Keratinocyte (primary cell): ENCODE data around the gene SMG7. TPM values are rescaled to one million over a fixed set of nuclear protein-coding genes. Genes with fewer than 3 reads are reported as not detected.

Experiments
- DNase-seq: peaks from one replicate; pipeline ENCODE4 v3.0.0-alpha.2; 2011; ENCODE audit warnings: low read depth, missing footprints, low spot score
- FAIRE-seq: peaks from 2 replicates; lab custom pipeline; 2011; peaks lifted over from hg19 to GRCh38; lab: Jason Lieb, UNC
- H2AFZ ChIP-seq: 2 replicates; pipeline ENCODE4 v1.6.0; 2012; ENCODE audit warnings: low read length, control low read depth, inconsistent platforms; ENCODE audit not compliant: control insufficient read depth
- H3K27ac ChIP-seq: 2 replicates; pipeline ENCODE4 v1.5.1; 2011; ENCODE audit warnings: low read length; ENCODE audit not compliant: control insufficient read depth, insufficient read depth
- H3K27me3 ChIP-seq: 3 replicates; pipeline ENCODE4 v1.6.0; 2011; ENCODE audit warnings: low read length; ENCODE audit not compliant: control insufficient read depth, insufficient read depth; ENCODE audit errors: extremely low read depth
- H3K36me3 ChIP-seq, 2 experiments: 2 replicates in 1 of 2; 3 replicates in 1 of 2; pipeline ENCODE4 v1.5.1; 2011; ENCODE audit warnings: low read length in 2 of 2, mild to moderate bottlenecking in 1 of 2; ENCODE audit not compliant: control insufficient read depth in 2 of 2, insufficient read depth in 2 of 2; ENCODE audit errors: extremely low read depth in 1 of 2
- H3K4me1 ChIP-seq: 3 replicates; pipeline ENCODE4 v1.5.1; 2011; ENCODE audit warnings: low read length; ENCODE audit not compliant: control insufficient read depth, insufficient read depth; ENCODE audit errors: extremely low read depth
- H3K4me2 ChIP-seq: 3 replicates; pipeline ENCODE4 v1.6.0; 2011; ENCODE audit warnings: low read depth, low read length; ENCODE audit not compliant: control insufficient read depth, insufficient read depth; ENCODE audit errors: extremely low read depth
- H3K4me3 ChIP-seq, 3 experiments: fragments of 200-600 bp in 1 of 3; sonication (generic) in 1 of 3; 2 replicates in 2 of 3; 3 replicates in 1 of 3; pipeline ENCODE4 v1.5.1; 2011 to 2016; ENCODE audit warnings: low read length in 3 of 3, mild to moderate bottlenecking in 3 of 3, control low read depth in 2 of 3, inconsistent platforms in 1 of 3, low read depth in 1 of 3, mixed read lengths in 1 of 3, mixed run types in 1 of 3, moderate library complexity in 1 of 3; ENCODE audit not compliant: control insufficient read depth in 2 of 3, insufficient read depth in 2 of 3; ENCODE audit errors: extremely low read depth in 1 of 3
- H3K79me2 ChIP-seq: 2 replicates; pipeline ENCODE4 v1.6.0; 2012; ENCODE audit warnings: low read length; ENCODE audit not compliant: control insufficient read depth, insufficient read depth
- H3K9ac ChIP-seq: 3 replicates; pipeline ENCODE4 v1.6.0; 2011; ENCODE audit warnings: low read length; ENCODE audit not compliant: control insufficient read depth, insufficient read depth; ENCODE audit errors: extremely low read depth
- H3K9me1 ChIP-seq: 3 replicates; pipeline ENCODE4 v1.6.0; 2011; ENCODE audit warnings: low read length; ENCODE audit not compliant: control insufficient read depth, insufficient read depth; ENCODE audit errors: extremely low read depth
- H3K9me3 ChIP-seq: 2 replicates; pipeline ENCODE4 v1.5.1; 2012; ENCODE audit warnings: low read depth, low read length; ENCODE audit not compliant: control insufficient read depth
- H4K20me1 ChIP-seq: 3 replicates; pipeline ENCODE4 v1.6.0; 2011; ENCODE audit warnings: low read length; ENCODE audit not compliant: control insufficient read depth, insufficient read depth; ENCODE audit errors: extremely low read depth
- EZH2 ChIP-seq: IDR thresholded peaks from one replicate; pipeline ENCODE4 v1.6.1; 2012; ENCODE audit warnings: inconsistent platforms, mild to moderate bottlenecking, low read length, moderate library complexity
- dilution Hi-C: fragments of 300-500 bp; cut with MboI; formaldehyde crosslinking; loops from one replicate; pipeline ENCODE4 v1.7.0; 2020; ENCODE audit warnings: low sequenced_read_pairs; ENCODE audit not compliant: extremely low pct_ligation_motif_present
- polyA plus RNA-seq, 5 experiments: library from polyadenylated mRNA; depleted of rRNA in 3 of 5; stranded (reverse) in 3 of 5; stranded (forward) in 1 of 5; unstranded in 1 of 5; fragments of >200 nt; gene quantifications; 1 replicate in 1 of 5; 2 replicates in 3 of 5; 3 replicates in 1 of 5; pipeline versions ENCODE4 v1.2.1 to v1.2.3, GENCODE V29; 2011 to 2012; ENCODE audit warnings: missing spikeins in 2 of 5, low read depth in 1 of 5, low replicate concordance in 1 of 5
- TF ChIP-seq, protein P1 (sequence below), 3 experiments: IDR thresholded peaks in 1 of 3; conservative IDR thresholded peaks in 1 of 3; optimal IDR thresholded peaks in 1 of 3; 2 replicates in 2 of 3; 3 replicates in 1 of 3; pipeline versions ENCODE3 to v1.5.1; 2011; ENCODE audit warnings: low read length in 3 of 3, mild to moderate bottlenecking in 3 of 3, moderate library complexity in 2 of 3, control low read depth in 1 of 3, inconsistent platforms in 1 of 3; ENCODE audit not compliant: insufficient read depth in 2 of 3; ENCODE audit errors: extremely low read depth in 1 of 3

The SMG7 gene
- polyA plus RNA-seq, 1 donor (not counting 4 experiments of a cell fraction or from before 2014, with no cell fraction given) = 38.2 TPM

GRCh38 chr1:183477986-183478781, 5.9 kb downstream of the SMG7 start:
- Histone ChIP-seq H3K36me3 (peaks cover 0 to 3% of the 10 kb centered on the region in 2 experiments), H3K27me3 (no peaks in the 10 kb centered on the region), H3K9me1 (peaks cover 6% of the 10 kb centered on the region), H3K4me3 (no peak overlapping the region), H3K4me2 (no peak overlapping the region), H3K27ac (no peak overlapping the region), H3K4me1 (peaks cover 25% of the 10 kb centered on the region), H2AFZ (no peak overlapping the region), H3K79me2 (peaks cover 99% of the 10 kb centered on the region), H3K9me3 (no peaks in the 10 kb centered on the region), H3K9ac (no peak overlapping the region), H4K20me1 (no peaks in the 10 kb centered on the region)
- DNase-seq (no peak), FAIRE-seq (no peak)
- dilution Hi-C loops = no loop called here
- TF ChIP-seq, protein P1, sequence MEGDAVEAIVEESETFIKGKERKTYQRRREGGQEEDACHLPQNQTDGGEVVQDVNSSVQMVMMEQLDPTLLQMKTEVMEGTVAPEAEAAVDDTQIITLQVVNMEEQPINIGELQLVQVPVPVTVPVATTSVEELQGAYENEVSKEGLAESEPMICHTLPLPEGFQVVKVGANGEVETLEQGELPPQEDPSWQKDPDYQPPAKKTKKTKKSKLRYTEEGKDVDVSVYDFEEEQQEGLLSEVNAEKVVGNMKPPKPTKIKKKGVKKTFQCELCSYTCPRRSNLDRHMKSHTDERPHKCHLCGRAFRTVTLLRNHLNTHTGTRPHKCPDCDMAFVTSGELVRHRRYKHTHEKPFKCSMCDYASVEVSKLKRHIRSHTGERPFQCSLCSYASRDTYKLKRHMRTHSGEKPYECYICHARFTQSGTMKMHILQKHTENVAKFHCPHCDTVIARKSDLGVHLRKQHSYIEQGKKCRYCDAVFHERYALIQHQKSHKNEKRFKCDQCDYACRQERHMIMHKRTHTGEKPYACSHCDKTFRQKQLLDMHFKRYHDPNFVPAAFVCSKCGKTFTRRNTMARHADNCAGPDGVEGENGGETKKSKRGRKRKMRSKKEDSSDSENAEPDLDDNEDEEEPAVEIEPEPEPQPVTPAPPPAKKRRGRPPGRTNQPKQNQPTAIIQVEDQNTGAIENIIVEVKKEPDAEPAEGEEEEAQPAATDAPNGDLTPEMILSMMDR (optimal IDR thresholded peaks at IDR 0.05 in 1 of 3, IDR thresholded peaks at IDR 0.05 in 1 of 3, conservative IDR thresholded peaks at IDR 0.05 in 1 of 3; ENCODE audit: extremely low read depth in 1 of 3, insufficient read depth in 2 of 3, low read length in 3 of 3) = no peak
- TF ChIP-seq EZH2 = no peak

- TF ChIP-seq, protein P1 (optimal IDR thresholded peaks at IDR 0.05 in 1 of 3, IDR thresholded peaks at IDR 0.05 in 1 of 3, conservative IDR thresholded peaks at IDR 0.05 in 1 of 3; ENCODE audit: extremely low read depth in 1 of 3, insufficient read depth in 2 of 3, low read length in 3 of 3) = no peak
- no peak for TF ChIP-seq EZH2
- Histone ChIP-seq H3K27me3 (no peaks in the 10 kb centered on the region), H4K20me1 (no peaks in the 10 kb centered on the region), H3K4me1 (peaks cover 20% of the 10 kb centered on the region), H3K79me2 (peaks cover 98% of the 10 kb centered on the region), H2AFZ (no peak overlapping the region), H3K4me2 (peak overlapping the region; percentile 54), H3K27ac (no peak overlapping the region), H3K9me1 (peaks cover 6% of the 10 kb centered on the region), H3K9me3 (no peaks in the 10 kb centered on the region), H3K4me3 (no peak overlapping the region), H3K9ac (no peak overlapping the region), H3K36me3 (no peaks in the 10 kb centered on the region)
- dilution Hi-C loops = no loop called here
- FAIRE-seq (no peak), DNase-seq (no peak)
Measured at GRCh38 chr1:183480971-183481441, 8.7 kb downstream of the SMG7 start.
